Transverse colon (tissue), 4 donors: ENCODE measurements around the gene CXCL1. TPM values are rescaled to one million over a fixed set of nuclear protein-coding genes. Genes with fewer than 3 reads are reported as not detected.

ENCODE experiments used
- DNase-seq: peaks from one replicate; pipeline ENCODE4 v3.0.0-alpha.2; 2019
- H3K27ac ChIP-seq, 4 donors: fragments of 200-600 bp; sonication (generic); 2 replicates each; pipeline ENCODE4 v1.5.1; 2016 to 2018; ENCODE audit warnings: inconsistent platforms in 4 of 4
- H3K27me3 ChIP-seq: fragments of 200-600 bp; sonication (generic); 2 replicates; pipeline ENCODE4 v1.5.1; 2017; ENCODE audit warnings: inconsistent platforms
- H3K36me3 ChIP-seq, 4 donors: fragments of 200-600 bp; sonication (generic); 2 replicates each; pipeline ENCODE4 v1.5.1; 2017 to 2019; ENCODE audit warnings: inconsistent platforms in 4 of 4
- H3K4me1 ChIP-seq, 4 donors: fragments of 200-600 bp; sonication (generic); 2 replicates each; pipeline ENCODE4 v1.5.1; 2017 to 2020; ENCODE audit warnings: inconsistent platforms in 4 of 4
- H3K4me3 ChIP-seq, 4 donors: fragments of 200-600 bp; sonication (generic); 1 replicate in 1 of 4; 2 replicates in 3 of 4; pipeline versions ENCODE4 v1.5.1 to v1.6.1; 2017 to 2019; ENCODE audit warnings: inconsistent platforms in 4 of 4
- H3K9me3 ChIP-seq, 2 donors: fragments of 200-600 bp; sonication (generic); 2 replicates each; pipeline ENCODE4 v1.5.1; 2017 to 2019; ENCODE audit warnings: inconsistent platforms in 2 of 2
- EP300 ChIP-seq: sonication (generic); formaldehyde crosslinking; IDR thresholded peaks from one replicate; pipeline ENCODE4 v1.6.1; 2017; ENCODE audit warnings: antibody characterized with exemption, low read depth
- POLR2A ChIP-seq: fragments of 450-650 bp; IDR thresholded peaks from one replicate; pipeline ENCODE4 v1.6.1; 2016; ENCODE audit warnings: antibody characterized with exemption, mild to moderate bottlenecking, moderate library complexity
- POLR2AphosphoS5 ChIP-seq, 3 donors: sonication (generic); formaldehyde crosslinking; IDR thresholded peaks; one replicate each; pipeline ENCODE4 v1.6.1; 2016; ENCODE audit warnings: antibody characterized with exemption in 3 of 3
- WGBS, 2 donors: methylation state at CpG; one replicate each; pipeline ENCODE4 v1.1.5; 2018; ENCODE audit warnings: low coverage in 1 of 2; 5-methylcytosine and 5-hydroxymethylcytosine counted together
- in situ Hi-C, 4 donors: fragments of 200-750 bp; cut with MboI; loops; one replicate each; pipeline versions ENCODE4 v1.15.0 to v1.15.1; 2017; ENCODE audit warnings: low sequenced_read_pairs in 3 of 4, low pct_ligation_motif_present in 1 of 4, low pct_unique_long_range_greater_than_20kb in 1 of 4
- intact Hi-C: fragments of 100-400 bp; cut with DNase I; formaldehyde crosslinking; loops from one replicate; pipeline ENCODE4 v1.15.1; 2023; ENCODE audit warnings: low total_unique reads
- total RNA-seq, 4 donors: library from RNA; depleted of rRNA; stranded (reverse); fragments of >200 nt; gene quantifications; one replicate each; pipeline ENCODE4 v1.1.0, GENCODE V29; 2016
- TF ChIP-seq, protein P1 (sequence below), 5 experiments: fragments of 200-600 bp in 3 of 5; fragments of 450-650 bp in 2 of 5; sonication (generic) in 3 of 5; IDR thresholded peaks; 1 replicate in 2 of 5; 2 replicates in 3 of 5; pipeline ENCODE4 v1.5.1; 2016 to 2017; ENCODE audit warnings: antibody characterized with exemption in 5 of 5, inconsistent platforms in 3 of 5, mild to moderate bottlenecking in 2 of 5, moderate library complexity in 1 of 5

The CXCL1 gene
- total RNA-seq, 4 donors from 2014 or later, result 1.00 to 36.3 (median 15.4) TPM

DNA sequence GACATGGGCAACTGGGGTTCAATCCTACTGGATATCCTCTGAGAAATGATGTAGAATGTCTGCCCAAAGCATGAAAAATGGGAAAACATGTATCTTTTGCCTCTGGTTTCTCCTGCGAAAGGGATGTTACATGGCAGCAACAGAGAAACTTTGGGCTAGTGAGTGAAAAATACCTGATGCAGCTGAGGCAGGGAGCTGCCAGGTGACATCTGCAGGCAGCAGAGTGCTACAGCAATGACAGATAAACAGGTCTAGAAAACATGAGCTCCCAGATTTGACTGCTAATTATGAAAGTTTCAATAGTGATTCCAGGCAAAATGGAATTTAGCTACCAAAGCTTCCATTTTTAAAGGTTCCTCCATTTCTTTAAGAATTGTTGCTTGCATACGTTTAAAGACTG, 4.8 kb upstream of the CXCL1 start:
- in situ Hi-C loops (loop anchor here in 1 of 4 donors (25.0 kb wide), 1 partner anchor 273 kb away; no protein-coding TSS in a partner anchor), intact Hi-C loops (no loop called here)
- 51 to 56% methylated on average over 2 of the region's 2 CpGs for WGBS, 2 donors
- TF ChIP-seq EP300 (no peak), POLR2A (no peak), POLR2AphosphoS5 (IDR thresholded peaks at IDR 0.05) (no peak)
- TF ChIP-seq, protein P1, sequence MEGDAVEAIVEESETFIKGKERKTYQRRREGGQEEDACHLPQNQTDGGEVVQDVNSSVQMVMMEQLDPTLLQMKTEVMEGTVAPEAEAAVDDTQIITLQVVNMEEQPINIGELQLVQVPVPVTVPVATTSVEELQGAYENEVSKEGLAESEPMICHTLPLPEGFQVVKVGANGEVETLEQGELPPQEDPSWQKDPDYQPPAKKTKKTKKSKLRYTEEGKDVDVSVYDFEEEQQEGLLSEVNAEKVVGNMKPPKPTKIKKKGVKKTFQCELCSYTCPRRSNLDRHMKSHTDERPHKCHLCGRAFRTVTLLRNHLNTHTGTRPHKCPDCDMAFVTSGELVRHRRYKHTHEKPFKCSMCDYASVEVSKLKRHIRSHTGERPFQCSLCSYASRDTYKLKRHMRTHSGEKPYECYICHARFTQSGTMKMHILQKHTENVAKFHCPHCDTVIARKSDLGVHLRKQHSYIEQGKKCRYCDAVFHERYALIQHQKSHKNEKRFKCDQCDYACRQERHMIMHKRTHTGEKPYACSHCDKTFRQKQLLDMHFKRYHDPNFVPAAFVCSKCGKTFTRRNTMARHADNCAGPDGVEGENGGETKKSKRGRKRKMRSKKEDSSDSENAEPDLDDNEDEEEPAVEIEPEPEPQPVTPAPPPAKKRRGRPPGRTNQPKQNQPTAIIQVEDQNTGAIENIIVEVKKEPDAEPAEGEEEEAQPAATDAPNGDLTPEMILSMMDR (IDR thresholded peaks at IDR 0.05), result peak; percentile 25 to 51 (median 45)
- H3K9me3 ChIP-seq, result no peaks in the 10 kb centered on the region
- H3K4me3 ChIP-seq, result no peak overlapping the region
- no peaks in the 10 kb centered on the region for H3K36me3 ChIP-seq
- peaks cover 5% of the 10 kb centered on the region for H3K27me3 ChIP-seq
- peaks cover 0 to 7% (median 0%) of the 10 kb centered on the region in 4 donors for H3K4me1 ChIP-seq
- H3K27ac ChIP-seq, result no peak overlapping the region
- no peak for DNase-seq

GRCh38 chr4:73864961-73865360, 4.2 kb upstream of the CXCL1 start:
- Histone ChIP-seq H3K4me3 (no peak overlapping the region), H3K27me3 (peaks cover 8% of the 10 kb centered on the region), H3K36me3 (no peaks in the 10 kb centered on the region), H3K27ac (no peak overlapping the region), H3K4me1 (peaks cover 0 to 13% (median 0%) of the 10 kb centered on the region in 4 donors), H3K9me3 (no peaks in the 10 kb centered on the region)
- DNase-seq, result no peak
- WGBS, 2 donors, result 73 to 86% methylated on average over 8 of the region's 8 CpGs
- intact Hi-C loops (no loop called here), in situ Hi-C loops (loop anchor here in 1 of 4 donors (25.0 kb wide), 1 partner anchor 272 kb away; no protein-coding TSS in a partner anchor)
- TF ChIP-seq POLR2AphosphoS5 (IDR thresholded peaks at IDR 0.05) (no peak), EP300 (no peak), POLR2A (no peak)
- TF ChIP-seq, protein P1 (IDR thresholded peaks at IDR 0.05), result no peak

DNA sequence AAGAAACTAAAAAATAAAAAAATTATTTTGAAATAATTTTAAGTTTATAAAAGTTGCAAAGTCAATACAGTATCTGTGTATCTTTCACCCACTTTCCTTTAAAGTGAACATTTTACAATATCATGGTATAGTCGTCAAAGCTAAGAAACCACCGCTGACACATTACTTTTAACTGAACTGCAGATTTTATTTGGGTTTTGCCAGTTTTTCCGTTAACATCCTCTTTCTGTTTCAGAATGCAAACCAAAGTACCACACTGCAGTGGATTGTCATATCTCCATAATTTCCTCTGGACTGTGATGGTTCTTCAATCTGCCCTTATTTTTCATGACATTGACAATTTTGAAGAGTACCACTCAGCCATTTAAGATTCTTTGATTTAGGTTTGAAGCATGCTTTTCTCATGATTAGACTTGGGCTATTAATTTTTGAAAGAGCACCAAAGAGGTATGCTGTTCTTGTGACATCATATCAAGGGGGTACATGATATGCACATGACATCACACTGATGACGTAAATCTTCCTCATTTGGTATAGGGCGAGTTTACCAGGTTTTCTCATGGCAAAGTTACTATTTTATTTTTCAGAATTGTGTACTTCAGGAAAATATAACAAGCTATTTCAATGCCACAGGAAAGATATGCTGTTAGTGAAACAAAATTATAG, 3.6 kb upstream of the CXCL1 start:
- Histone ChIP-seq H3K4me3 (no peak overlapping the region), H3K36me3 (no peaks in the 10 kb centered on the region), H3K4me1 (peaks cover 0 to 19% (median 0%) of the 10 kb centered on the region in 4 donors), H3K27me3 (peaks cover 12% of the 10 kb centered on the region), H3K9me3 (no peaks in the 10 kb centered on the region), H3K27ac (no peak overlapping the region)
- DNase-seq, result no peak
- 63 to 76% methylated on average over 4 to 5 of the region's 5 CpGs for WGBS, 2 donors
- intact Hi-C loops, result no loop called here
- in situ Hi-C loops, result loop anchor here in 1 of 4 donors (25.0 kb wide), 1 partner anchor 272 kb away; no protein-coding TSS in a partner anchor
- TF ChIP-seq, protein P1 (IDR thresholded peaks at IDR 0.05), result no peak
- TF ChIP-seq EP300, result no peak
- no peak for TF ChIP-seq POLR2AphosphoS5 (IDR thresholded peaks at IDR 0.05)
- TF ChIP-seq POLR2A, result no peak

DNA sequence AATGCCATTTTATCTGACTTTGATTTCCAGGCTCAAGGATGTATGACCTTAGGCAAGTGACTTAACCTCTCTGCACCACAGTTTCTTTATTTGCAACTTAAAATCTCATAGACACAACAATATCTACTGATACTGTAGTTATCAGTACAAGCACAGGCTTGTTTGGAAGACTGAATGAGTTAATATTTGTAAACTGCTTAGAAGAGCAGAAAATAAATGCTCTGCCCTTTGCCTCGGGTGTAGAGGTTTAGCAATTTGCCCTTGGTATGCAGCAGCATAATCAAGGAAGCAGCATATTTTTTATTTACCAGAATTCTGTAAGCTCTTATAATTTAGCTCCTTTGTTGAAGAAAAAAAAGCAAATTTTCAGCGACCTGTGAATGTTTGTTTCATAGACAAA, 2.9 kb upstream of the CXCL1 start:
- DNase-seq, result no peak
- Histone ChIP-seq H3K27ac (no peak overlapping the region), H3K9me3 (no peaks in the 10 kb centered on the region), H3K36me3 (no peaks in the 10 kb centered on the region), H3K27me3 (peaks cover 12% of the 10 kb centered on the region), H3K4me1 (peaks cover 0 to 19% (median 0%) of the 10 kb centered on the region in 4 donors), H3K4me3 (no peak overlapping the region)
- intact Hi-C loops (no loop called here), in situ Hi-C loops (loop anchor here in 1 of 4 donors (25.0 kb wide), 1 partner anchor 271 kb away; no protein-coding TSS in a partner anchor)
- TF ChIP-seq, protein P1 (IDR thresholded peaks at IDR 0.05), result no peak
- TF ChIP-seq EP300 (no peak), POLR2A (no peak), POLR2AphosphoS5 (IDR thresholded peaks at IDR 0.05) (no peak)
- 32 to 33% methylated on average over 2 of the region's 2 CpGs for WGBS, 2 donors
